ENCODE data around the gene ZNF613. TPM values are rescaled to one million over a fixed set of nuclear protein-coding genes. Genes with fewer than 3 reads are reported as not detected.
"Not testable (repeated sequence)": the region's sequence is repeated elsewhere in the genome, so short reads cannot be mapped to it uniquely, and the experiment has no call there.

The ZNF613 gene
- total RNA-seq, 1 experiment from 2014 or later: 7.2 TPM

GRCh38 chr19:51904331-51905165 lies 22.7 kb upstream of the ZNF613 start, which contains the start of gene ZNF649:
TSS of gene ZNF649 (minus strand) at chr19:51905017. CDS start at chr19:51900107, 4,910 bp downstream.
- H3K9me3 Mint-ChIP-seq (ENCODE audit: low read depth, unreplicated experiment): peaks cover 24% of the 10 kb centered on the region
- no TSS peak for BruUV-seq (replicated peaks)
- intact Hi-C loops (cut with micrococcal nuclease; ENCODE audit: unreplicated experiment): loop anchor here (2.0 kb wide), 2 partner anchors 16 to 22 kb away; partner anchors contain the start of gene ZNF613
- CTCF ChIA-PET: no interaction called here
- H3K4me3 Mint-ChIP-seq (ENCODE audit: low read depth, unreplicated experiment): peak within 1 kb of the TSS; percentile 86
- peaks cover 41% of the 10 kb centered on the region for H3K36me3 Mint-ChIP-seq (ENCODE audit: insufficient read depth, unreplicated experiment)
- TF ChIP-seq, protein P1, sequence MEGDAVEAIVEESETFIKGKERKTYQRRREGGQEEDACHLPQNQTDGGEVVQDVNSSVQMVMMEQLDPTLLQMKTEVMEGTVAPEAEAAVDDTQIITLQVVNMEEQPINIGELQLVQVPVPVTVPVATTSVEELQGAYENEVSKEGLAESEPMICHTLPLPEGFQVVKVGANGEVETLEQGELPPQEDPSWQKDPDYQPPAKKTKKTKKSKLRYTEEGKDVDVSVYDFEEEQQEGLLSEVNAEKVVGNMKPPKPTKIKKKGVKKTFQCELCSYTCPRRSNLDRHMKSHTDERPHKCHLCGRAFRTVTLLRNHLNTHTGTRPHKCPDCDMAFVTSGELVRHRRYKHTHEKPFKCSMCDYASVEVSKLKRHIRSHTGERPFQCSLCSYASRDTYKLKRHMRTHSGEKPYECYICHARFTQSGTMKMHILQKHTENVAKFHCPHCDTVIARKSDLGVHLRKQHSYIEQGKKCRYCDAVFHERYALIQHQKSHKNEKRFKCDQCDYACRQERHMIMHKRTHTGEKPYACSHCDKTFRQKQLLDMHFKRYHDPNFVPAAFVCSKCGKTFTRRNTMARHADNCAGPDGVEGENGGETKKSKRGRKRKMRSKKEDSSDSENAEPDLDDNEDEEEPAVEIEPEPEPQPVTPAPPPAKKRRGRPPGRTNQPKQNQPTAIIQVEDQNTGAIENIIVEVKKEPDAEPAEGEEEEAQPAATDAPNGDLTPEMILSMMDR (IDR thresholded peaks at IDR 0.05; ENCODE audit: unreplicated experiment): no peak
- peak; percentile 87 for DNase-seq
- H3K4me1 Mint-ChIP-seq (ENCODE audit: low read depth, unreplicated experiment): peaks cover 7% of the 10 kb centered on the region
- peak within 1 kb of the TSS; percentile 90 for H3K27ac Mint-ChIP-seq (ENCODE audit: unreplicated experiment)
- H3K27me3 Mint-ChIP-seq (ENCODE audit: unreplicated experiment): no peaks in the 10 kb centered on the region

GRCh38 chr19:51905206-51905605 lies 22.1 kb upstream of the ZNF613 start:
- intact Hi-C loops (cut with micrococcal nuclease; ENCODE audit: unreplicated experiment): loop anchor here (2.0 kb wide), 2 partner anchors 16 to 22 kb away; partner anchors contain the start of gene ZNF613
- CTCF ChIA-PET: no interaction called here
- no peak for DNase-seq
- H3K4me3 Mint-ChIP-seq (ENCODE audit: low read depth, unreplicated experiment): peak overlapping the region; percentile 86
- no TSS peak for BruUV-seq (replicated peaks)
- no peaks in the 10 kb centered on the region for H3K27me3 Mint-ChIP-seq (ENCODE audit: unreplicated experiment)
- H3K4me1 Mint-ChIP-seq (ENCODE audit: low read depth, unreplicated experiment): peaks cover 7% of the 10 kb centered on the region
- TF ChIP-seq, protein P1 (IDR thresholded peaks at IDR 0.05; ENCODE audit: unreplicated experiment): no peak
- H3K36me3 Mint-ChIP-seq (ENCODE audit: insufficient read depth, unreplicated experiment): peaks cover 37% of the 10 kb centered on the region
- H3K27ac Mint-ChIP-seq (ENCODE audit: unreplicated experiment): peak overlapping the region; percentile 90
- H3K9me3 Mint-ChIP-seq (ENCODE audit: low read depth, unreplicated experiment): peaks cover 24% of the 10 kb centered on the region

DNA sequence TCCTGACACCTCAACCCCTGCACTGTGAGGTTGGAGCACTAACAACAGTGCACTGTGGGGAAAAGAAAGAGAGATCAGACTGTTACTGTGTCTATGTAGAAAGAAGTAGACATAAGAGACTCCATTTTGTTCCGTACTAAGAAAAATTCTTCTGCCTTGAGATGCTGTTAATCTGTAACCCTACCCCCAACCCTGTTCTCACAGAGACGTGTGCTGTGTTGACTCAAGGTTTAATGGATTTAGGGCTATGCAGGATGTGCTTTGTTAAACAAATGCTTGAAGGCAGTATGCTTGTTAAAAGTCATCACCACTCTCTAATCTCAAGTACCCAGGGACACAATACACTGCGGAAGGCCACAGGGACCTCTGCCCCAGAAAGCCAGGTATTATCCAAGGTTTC lies 21.6 kb upstream of the ZNF613 start:
- H3K4me1 Mint-ChIP-seq (ENCODE audit: low read depth, unreplicated experiment); CTCF ChIA-PET; H3K4me3 Mint-ChIP-seq (ENCODE audit: low read depth, unreplicated experiment); H3K27ac Mint-ChIP-seq (ENCODE audit: unreplicated experiment); H3K27me3 Mint-ChIP-seq (ENCODE audit: unreplicated experiment); DNase-seq; BruUV-seq (replicated peaks): not testable (repeated sequence)
- intact Hi-C loops (cut with micrococcal nuclease; ENCODE audit: unreplicated experiment): loop anchor here (2.0 kb wide), 2 partner anchors 17 to 21 kb away; partner anchors contain the start of gene ZNF613
- Mint-ChIP-seq H3K9me3 (ENCODE audit: low read depth, unreplicated experiment) (peaks cover 21% of the 10 kb centered on the region), H3K36me3 (ENCODE audit: insufficient read depth, unreplicated experiment) (peaks cover 33% of the 10 kb centered on the region)

GRCh38 chr19:51906108-51906507 lies 21.2 kb upstream of the ZNF613 start:
- CTCF ChIA-PET; H3K27me3 Mint-ChIP-seq (ENCODE audit: unreplicated experiment); intact Hi-C loops (cut with micrococcal nuclease; ENCODE audit: unreplicated experiment); BruUV-seq (replicated peaks); H3K4me1 Mint-ChIP-seq (ENCODE audit: low read depth, unreplicated experiment); DNase-seq; H3K27ac Mint-ChIP-seq (ENCODE audit: unreplicated experiment); H3K4me3 Mint-ChIP-seq (ENCODE audit: low read depth, unreplicated experiment): not testable (repeated sequence)
- Mint-ChIP-seq H3K36me3 (ENCODE audit: insufficient read depth, unreplicated experiment) (peaks cover 29% of the 10 kb centered on the region), H3K9me3 (ENCODE audit: low read depth, unreplicated experiment) (peaks cover 21% of the 10 kb centered on the region)

DNA sequence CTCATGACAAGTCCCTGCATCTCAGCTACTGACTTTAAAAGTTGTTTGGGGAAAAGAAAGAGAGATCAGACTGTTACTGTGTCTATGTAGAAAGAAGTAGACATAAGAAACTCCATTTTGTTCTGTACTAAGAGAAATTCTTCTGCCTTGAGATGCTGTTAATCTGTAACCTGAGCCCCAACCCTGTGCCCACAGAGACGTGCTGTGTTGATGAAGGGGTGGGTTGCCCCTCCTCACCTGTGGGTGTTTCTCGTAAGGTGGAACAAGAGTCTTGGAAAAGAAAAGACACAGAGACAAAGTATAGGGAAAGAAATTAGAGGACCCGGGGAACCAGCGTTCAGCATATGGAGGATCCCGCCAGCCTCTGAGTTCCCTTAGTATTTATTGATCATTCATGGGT lies 19.3 kb upstream of the ZNF613 start:
- H3K4me3 Mint-ChIP-seq (ENCODE audit: low read depth, unreplicated experiment); H3K27me3 Mint-ChIP-seq (ENCODE audit: unreplicated experiment); CTCF ChIA-PET; DNase-seq; intact Hi-C loops (cut with micrococcal nuclease; ENCODE audit: unreplicated experiment); H3K27ac Mint-ChIP-seq (ENCODE audit: unreplicated experiment); BruUV-seq (replicated peaks); H3K4me1 Mint-ChIP-seq (ENCODE audit: low read depth, unreplicated experiment): not testable (repeated sequence)
- Mint-ChIP-seq H3K36me3 (ENCODE audit: insufficient read depth, unreplicated experiment) (peaks cover 18% of the 10 kb centered on the region), H3K9me3 (ENCODE audit: low read depth, unreplicated experiment) (peaks cover 17% of the 10 kb centered on the region)
